Astrocyte of the hippocampus (primary cell): ENCODE data around the gene HGFAC.
"Not testable (repeated sequence)": the region's sequence is repeated elsewhere in the genome, so short reads cannot be mapped to it uniquely, and the experiment has no call there.

Experiments used
- DNase-seq: peaks from one replicate; pipeline ENCODE4 v3.0.0; 2011; ENCODE audit warnings: low read depth, low spot score

HGFAC gene

DNA sequence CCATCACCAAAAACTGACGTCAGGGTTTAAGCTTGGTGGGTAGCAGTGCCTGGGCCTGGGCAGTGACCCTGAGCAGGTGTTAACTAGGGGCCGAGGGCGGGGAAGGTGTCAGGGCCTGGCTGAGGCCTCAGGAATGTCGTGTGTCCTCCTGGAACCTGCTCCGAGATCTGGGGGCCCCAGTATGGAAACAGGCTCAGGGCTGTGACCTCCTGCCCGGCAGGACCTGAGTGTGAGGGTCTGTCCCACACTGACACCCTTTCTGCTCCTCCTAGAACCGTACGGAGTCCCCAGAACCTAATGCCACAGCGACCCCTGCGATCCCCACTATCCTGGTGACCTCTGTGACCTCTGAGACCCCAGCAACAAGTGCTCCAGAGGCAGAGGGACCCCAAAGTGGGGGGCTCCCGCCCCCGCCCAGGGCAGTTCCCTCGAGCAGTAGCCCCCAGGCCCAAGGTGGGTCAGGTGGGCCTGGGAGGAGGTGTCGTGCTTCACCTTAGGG is 741 bp downstream of the HGFAC start:
- no peak for DNase-seq

DNA sequence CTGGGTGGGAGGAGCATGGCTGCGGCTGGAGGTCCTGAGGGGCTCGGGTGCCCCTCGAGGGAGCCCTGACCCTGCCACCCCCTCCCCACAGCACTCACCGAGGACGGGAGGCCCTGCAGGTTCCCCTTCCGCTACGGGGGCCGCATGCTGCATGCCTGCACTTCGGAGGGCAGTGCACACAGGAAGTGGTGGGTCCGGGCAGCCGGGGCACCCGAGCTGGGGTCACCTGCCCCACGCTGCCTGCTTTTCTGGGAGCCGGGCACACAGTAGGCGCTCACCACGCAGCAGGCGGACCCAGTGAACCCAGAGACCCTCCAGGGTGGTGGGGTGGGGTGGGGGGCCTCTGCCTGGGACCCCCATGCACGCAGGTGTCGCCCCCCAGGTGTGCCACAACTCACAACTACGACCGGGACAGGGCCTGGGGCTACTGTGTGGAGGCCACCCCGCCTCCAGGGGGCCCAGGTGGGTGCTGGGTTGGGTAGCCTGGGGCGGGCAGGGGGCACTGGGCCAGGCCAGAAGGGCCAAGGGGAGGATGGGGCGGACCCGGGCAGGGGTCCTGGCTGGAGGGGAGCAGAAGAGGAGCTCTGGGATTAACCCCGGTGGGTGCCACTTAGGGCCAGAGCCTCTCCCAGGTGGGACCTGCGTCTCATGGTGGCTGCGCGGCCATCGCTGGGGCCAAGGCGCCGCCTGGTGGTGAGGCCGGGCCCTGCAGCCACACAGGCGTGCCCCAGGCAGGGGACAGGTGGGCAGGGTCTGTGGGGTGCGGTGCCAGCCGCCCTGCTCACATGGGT is 1.4 kb downstream of the HGFAC start:
- peak; percentile 67 for DNase-seq

DNA sequence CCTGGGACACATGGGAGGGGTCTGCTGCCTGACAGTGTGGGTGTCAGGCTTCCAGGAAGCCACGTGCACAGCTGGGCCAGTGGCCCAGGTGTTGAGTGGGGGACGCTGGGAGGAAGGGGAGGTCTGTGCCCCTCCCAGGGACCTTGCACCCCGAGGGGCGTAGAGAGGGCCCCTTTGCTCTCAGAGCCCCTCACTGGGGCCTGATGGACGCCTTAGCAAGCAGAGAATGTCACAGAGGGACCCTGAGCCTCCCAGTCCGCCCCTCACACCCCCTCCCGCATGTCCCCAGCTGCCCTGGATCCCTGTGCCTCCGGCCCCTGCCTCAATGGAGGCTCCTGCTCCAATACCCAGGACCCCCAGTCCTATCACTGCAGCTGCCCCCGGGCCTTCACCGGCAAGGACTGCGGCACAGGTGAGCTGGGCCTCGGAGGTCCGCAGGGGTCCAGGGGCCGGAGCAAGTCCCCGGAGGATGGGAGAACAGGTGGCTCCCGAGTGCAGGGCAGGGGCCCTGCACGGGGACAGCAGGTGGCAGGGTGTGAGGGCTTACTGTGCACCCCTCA is 2.1 kb downstream of the HGFAC start:
- no peak for DNase-seq

DNA sequence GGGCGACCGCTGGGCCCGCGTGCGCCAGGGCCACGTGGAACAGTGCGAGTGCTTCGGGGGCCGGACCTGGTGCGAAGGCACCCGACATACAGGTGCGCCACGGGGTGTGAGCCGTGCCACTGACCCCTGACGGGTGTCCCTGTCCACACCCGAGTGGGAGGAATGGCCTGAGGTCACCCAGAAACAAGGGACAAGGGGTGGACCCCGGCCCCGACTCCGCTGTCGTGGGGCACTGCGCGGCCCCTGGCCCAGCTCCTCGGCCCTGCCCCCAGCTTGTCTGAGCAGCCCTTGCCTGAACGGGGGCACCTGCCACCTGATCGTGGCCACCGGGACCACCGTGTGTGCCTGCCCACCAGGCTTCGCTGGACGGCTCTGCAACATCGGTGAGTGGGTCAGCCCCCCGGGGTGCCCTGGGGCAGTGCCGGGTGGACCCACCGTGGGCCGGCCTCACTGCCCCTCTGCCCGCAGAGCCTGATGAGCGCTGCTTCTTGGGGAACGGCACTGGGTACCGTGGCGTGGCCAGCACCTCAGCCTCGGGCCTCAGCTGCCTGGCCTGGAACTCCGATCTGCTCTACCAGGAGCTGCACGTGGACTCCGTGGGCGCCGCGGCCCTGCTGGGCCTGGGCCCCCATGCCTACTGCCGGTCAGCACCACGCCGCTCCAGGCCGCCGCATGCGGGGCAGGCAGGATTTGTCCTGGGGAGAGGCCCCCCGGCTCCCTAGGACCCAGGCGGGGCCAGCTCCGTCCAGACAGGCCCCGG is 2.8 kb downstream of the HGFAC start:
- no peak for DNase-seq

DNA sequence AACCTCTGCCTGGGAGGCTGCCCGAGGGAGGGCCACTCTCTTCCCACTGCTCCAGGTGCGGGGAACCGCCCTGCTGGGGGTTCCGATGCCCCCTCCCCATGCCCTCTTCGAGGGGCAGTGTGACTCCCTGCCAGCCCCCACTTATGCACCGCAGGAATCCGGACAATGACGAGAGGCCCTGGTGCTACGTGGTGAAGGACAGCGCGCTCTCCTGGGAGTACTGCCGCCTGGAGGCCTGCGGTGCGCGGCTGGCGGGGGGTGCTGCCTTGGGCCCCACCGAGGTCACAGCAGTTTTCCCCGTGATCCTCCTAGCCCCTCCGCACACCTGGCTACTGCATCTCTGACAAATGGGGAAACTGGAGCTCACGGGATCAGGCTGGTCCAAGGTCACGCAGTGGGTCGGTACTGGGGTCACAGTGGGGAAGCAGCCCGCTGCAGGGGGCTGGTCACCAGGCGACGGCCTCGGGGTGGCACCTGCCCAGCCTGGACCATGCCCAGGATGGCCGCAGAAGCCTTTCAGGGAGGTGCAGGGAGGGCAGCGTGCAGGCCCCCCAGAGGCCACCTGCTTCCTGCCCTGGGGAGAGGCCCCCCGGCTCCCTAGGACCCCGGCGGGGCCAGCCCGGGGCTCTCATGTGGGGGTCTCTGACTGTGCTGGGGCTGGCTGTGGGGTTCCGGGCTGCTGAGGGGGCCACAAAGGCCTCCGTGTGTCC is 3.5 kb downstream of the HGFAC start:
- no peak for DNase-seq

DNA sequence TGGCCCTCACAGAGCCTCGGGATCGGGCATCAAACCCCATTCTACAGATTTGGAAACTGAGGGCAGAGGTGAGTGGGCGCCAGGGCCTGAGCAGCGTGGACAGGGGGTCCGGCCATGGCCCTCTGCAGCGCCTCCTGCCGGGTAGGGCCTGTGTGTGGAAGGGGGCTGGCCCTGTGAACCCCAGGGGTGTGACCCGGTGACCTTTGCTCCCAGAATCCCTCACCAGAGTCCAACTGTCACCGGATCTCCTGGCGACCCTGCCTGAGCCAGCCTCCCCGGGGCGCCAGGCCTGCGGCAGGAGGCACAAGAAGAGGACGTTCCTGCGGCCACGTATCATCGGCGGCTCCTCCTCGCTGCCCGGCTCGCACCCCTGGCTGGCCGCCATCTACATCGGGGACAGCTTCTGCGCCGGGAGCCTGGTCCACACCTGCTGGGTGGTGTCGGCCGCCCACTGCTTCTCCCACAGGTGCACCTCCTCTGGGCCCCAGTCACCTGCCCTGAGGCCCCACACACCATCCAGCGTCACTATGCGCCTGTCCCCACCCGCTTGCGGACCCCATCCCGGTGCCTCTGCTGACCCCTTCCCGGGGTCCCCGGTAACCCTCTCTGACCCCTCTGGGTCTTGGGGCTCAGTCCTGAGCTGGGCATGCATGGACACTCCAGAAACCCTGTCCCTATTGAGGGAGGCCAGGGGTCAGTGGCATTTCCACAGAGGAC is 4.2 kb downstream of the HGFAC start:
- no peak for DNase-seq

DNA sequence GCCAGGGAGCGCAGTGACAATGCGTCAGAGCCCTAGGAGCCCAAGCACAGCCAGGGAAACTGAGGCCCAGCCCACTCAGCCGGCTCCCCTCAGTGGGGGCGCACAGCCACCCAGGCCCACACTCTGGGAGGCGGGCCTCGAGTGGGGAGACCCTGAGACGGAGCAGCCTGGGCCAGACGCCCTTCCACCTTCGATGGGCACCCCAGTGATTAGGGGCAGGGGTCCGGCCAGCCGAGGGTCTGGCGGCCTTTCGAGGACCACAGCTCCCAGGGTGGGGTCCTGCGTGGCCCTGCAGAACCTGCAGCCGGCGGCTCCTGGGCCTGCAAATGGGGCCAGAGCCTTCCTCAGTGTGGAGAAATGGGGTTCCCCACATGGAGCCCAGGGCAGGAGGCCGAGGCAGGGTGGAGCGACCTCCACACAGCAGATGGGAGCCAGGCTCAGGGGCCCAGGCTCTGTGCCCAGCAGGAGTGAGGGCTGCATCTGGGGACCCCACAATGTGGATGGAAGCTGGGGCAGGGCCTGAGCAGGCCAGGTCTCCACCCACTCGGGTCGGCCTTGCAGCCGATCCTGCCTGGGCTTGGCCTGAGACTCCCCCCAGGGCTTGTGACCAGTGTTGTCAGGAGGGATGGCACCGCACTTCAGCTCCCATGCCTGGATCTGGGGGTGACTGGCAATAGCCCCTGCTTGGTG is 5.0 kb downstream of the HGFAC start:
- no peak for DNase-seq

DNA sequence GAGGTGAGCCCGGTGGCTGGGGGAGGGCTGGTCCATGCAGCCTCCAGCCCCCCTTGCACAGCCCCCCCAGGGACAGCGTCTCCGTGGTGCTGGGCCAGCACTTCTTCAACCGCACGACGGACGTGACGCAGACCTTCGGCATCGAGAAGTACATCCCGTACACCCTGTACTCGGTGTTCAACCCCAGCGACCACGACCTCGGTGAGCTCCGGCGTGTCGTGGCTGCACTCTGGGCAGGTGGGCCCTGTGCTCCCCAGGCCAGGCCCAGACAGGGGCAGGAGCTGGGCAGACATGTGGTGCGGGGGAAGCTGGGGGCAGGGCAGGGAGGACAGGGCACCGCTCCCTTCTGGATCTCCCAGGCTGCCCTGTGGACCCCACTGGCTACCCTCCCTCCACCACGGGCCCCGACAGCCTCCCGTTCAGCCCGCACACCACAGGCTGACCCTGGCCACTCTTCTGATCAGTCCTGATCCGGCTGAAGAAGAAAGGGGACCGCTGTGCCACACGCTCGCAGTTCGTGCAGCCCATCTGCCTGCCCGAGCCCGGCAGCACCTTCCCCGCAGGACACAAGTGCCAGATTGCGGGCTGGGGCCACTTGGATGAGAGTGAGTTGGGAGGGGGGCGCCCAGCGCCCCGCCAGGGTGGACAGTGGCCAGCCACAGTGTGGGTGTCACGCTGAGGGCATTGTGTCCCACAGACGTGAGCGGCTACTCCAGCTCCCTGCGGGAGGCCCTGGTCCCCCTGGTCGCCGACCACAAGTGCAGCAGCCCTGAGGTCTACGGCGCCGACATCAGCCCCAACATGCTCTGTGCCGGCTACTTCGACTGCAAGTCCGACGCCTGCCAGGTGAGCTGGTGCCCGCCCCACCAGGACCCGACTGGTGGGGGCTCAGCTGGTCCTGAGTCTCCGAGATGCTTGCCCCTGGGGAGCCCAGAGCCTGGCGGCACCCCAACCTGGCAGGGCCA is 5.9 kb downstream of the HGFAC start:
- DNase-seq, result no peak

DNA sequence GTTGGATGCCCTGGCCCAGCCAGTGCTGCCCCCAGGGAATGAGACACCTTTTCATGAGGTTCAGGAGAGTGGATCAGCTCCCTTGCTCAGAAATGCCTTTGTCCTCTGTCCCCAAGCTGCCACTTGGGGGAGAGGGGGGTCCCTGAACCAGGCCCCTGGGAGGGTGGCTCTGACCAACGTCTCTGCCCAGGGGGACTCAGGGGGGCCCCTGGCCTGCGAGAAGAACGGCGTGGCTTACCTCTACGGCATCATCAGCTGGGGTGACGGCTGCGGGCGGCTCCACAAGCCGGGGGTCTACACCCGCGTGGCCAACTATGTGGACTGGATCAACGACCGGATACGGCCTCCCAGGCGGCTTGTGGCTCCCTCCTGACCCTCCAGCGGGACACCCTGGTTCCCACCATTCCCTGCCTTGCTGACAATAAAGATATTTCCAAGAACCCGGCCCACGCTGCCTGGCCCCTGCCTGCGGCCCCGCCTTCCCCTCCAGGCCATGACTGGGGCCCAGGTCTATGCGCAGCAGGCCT is 7.3 kb downstream of the HGFAC start:
- no peak for DNase-seq

DNA sequence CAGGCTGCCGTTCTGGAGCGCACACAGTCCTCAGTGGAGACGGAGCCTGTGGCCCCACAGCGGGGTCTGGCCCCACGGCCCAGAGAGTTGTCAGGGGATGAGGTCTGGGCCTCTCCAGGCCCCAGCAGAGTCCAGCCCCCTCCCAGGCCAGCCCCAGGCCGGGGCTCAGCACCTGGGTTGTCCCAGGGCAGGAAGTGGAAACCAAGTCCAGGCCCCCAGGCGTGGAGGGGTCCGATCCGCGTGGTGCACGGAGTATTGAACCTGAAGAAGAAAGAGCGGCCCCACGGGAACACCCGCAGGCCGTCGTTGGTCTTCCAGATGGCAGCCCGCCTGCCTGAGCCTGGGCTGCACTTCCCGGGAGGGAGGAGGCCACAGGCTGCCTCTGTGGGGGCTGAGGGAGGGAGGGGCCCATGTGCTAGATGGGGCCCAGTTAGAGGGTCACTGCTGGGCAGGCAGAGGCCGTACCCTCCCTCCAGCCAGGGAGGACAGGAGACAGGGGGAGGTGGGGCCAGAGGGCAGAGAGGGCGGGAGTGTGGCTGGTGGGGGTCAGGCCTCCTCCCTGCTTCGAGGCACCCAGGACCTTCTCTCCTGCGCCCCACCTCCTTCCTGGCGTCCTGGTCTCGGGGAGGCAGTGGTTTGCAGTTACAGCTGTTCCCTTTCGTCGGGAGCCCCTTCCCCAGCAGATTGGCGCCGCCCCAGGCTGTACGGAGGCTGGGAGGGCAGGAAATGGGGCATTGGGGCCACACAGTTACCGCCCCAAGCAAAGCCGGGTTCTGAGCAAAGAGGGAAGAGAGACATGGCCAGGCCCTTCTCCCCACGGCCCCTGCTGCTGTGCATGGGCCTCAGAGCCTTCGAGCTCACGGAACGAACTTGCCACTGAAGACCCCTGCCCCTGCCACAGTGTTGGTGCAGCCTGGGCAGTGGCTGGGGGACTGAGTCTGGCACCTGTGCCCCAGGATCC is 8.1 kb downstream of the HGFAC start:
- DNase-seq, result no peak

DNA sequence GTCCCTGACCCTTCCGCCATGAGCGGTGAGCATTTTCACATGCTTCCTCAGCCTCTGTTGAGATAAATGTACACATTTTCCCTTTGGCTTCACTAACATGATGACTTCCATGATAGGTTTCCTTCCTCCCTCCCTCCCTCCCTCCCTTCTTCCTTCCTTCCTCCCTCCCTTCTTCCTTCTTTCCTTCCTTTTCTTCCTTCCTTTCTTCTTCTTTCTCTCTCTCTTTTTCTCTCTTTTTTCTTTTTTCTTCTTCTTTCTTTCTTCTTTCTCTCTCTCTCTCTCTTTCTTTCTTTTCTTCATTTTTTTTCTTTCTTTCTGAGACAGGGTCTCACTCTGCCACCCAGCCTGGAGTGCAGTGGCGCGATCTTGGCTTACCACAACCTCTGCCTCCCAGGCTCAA is 8.9 kb downstream of the HGFAC start:
- no peak for DNase-seq

DNA sequence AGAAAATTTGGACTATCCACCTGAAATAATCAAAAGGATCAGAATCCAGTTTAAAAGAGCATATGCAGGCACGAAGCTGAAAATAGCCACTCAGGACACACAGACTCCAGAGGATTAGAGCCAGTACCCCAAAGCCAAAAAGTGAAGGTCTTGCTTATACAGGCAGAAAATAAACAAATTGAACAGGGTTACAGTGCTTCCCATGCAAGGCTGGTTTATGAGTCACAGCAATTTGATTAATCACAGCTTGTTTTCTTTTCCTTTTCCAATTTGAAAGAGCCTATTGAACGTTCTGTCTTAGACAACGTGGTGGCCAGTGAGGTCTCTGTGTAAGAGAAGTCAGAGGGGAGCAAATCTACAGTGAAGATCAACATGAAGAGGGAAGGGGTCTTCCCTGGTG is 10.2 kb downstream of the HGFAC start:
- DNase-seq, result peak; percentile 64

DNA sequence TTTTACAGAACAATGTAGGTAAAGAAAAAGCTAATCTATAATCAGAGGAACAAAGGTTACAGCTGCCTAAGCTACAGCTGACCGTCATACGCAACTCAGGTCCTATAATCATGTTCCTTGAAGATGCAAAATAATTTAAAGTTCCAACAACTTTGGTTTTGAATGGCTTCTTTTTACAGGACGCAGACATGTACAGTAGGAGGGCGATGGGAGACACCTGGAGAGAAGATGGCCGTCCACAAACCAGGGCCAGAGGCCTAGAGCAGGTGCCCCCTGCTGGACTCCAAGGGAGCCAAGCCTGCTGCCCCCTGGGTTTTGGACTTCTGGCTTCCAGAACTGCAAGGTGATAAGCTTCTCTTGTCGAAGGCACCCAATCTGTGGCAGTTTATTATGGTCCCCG is 10.6 kb downstream of the HGFAC start:
- DNase-seq, result no peak

DNA sequence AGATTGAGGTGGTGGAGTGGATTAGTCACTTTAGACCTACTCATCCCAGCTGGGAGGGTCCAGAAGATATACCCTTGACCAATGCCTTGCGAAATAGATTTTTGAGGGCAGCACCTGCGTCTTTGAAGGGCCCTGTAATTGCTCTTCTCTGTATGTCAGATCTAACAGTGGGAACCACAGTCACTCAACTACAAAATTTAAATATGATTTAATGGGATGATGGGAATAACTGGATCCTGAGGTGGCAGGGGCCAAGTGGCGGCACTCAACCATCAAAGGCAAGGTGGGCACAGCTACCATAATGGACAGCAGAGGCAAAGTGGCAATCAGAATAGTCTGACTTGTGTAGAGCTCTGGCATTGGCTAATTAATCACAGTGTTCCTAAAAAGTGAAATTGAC is 13.8 kb downstream of the HGFAC start:
- not testable (repeated sequence) for DNase-seq

DNA sequence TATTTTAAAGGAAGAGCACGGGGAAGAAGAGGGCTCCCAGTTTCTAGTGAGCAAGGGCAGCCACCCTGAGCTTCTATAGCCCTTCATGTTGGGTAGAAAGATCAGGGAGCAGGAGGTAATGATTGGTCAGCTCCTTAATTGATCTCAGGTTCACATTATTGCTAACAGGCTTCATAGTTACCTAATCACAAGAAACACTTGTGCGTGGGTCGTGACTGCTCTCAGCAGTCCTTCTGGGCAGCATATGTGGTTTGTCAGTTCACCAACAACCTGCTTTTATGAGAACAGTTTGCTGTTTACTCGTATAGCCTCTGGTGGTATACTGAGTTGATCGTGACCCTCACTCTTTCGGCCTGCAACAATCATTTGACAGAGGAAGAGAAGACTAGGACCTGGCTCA is 16.6 kb downstream of the HGFAC start:
- DNase-seq, result no peak

DNA sequence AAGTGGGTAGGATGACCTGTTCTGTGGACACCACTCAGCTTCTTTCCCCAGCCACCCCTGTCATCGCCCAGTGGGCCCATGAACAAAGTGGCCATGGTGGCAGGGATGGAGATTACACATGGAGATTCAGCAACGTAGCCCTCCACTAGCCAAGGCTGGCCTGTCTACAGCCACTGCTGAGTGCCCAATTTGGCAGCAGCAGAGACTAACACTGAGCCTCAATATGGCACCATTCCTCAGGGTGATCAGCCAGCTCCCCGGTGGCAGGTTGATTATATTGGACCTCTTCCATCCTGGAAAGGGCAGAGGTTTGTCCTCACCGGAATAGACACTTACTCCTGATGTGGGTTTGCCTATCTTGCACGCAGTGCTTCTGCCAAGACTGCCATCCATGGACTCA is 17.4 kb downstream of the HGFAC start:
- not testable (repeated sequence) for DNase-seq

DNA sequence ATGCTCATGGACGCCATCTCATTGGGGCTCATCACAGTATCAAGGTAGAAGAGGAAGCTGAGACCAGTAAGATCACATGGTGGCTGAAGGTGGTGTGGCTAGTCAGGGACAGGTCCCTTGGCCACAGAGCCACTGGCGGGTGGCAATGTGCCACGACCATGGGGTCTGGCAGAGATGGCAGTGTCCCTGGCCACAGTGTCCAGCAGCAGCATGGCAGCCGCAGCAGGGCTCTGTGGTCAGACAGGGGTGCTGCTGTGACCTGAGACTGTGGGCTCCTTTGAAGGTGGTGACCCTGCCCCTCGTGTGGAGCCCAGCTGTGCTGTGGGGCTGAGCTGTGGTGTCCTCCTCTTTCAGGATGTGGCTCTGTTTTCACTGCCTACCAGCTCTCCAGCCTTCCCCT is 19.2 kb downstream of the HGFAC start:
- DNase-seq, result no peak
